GM23338 (cell line): ENCODE results near the gene ASIC3. TPM values are rescaled to one million over a fixed set of nuclear protein-coding genes. Genes with fewer than 3 reads are reported as not detected.
A peak's percentile ranks its signal among the peaks of the same experiment; 100 is the strongest.

Source experiments
- ATAC-seq: fragments of 200-7000 bp; cut with Tn5 transposase; 3 replicates; pipeline ENCODE4 v1.9.1; 2020
- DNase-seq: peaks from one replicate; pipeline ENCODE4 v3.0.0-alpha.2; 2015; ENCODE audit warnings: low spot score
- H2AFZ ChIP-seq: fragments of 200-600 bp; sonication (generic); 2 replicates; pipeline ENCODE4 v1.8.0; 2016; ENCODE audit warnings: antibody characterized with exemption, mild to moderate bottlenecking, moderate library complexity
- H3F3A ChIP-seq: fragments of 200-600 bp; sonication (generic); replicated peaks from 2 replicates; pipeline ENCODE4 v1.8.0; 2017; ENCODE audit warnings: antibody characterized with exemption, mixed run types, low read depth
- H3K27ac ChIP-seq: fragments of 200-600 bp; sonication (generic); 2 replicates; pipeline ENCODE4 v1.6.1; 2016; ENCODE audit warnings: low read depth
- H3K27me3 ChIP-seq: fragments of 200-600 bp; sonication (generic); 2 replicates; pipeline ENCODE4 v1.8.0; 2016; ENCODE audit warnings: mild to moderate bottlenecking, mixed run types, moderate library complexity; ENCODE audit not compliant: insufficient read depth
- H3K36me3 ChIP-seq: fragments of 200-600 bp; sonication (generic); 2 replicates; pipeline ENCODE4 v1.8.0; 2016; ENCODE audit warnings: mild to moderate bottlenecking; ENCODE audit not compliant: insufficient read depth
- H3K4me1 ChIP-seq: fragments of 200-600 bp; sonication (generic); 2 replicates; pipeline ENCODE4 v1.8.0; 2016; ENCODE audit warnings: mild to moderate bottlenecking, moderate library complexity; ENCODE audit not compliant: insufficient read depth
- H3K4me2 ChIP-seq: fragments of 200-600 bp; sonication (generic); 2 replicates; pipeline ENCODE4 v1.7.1; 2017; ENCODE audit warnings: mixed run types
- H3K4me3 ChIP-seq: fragments of 200-600 bp; sonication (generic); 2 replicates; pipeline ENCODE4 v1.6.1; 2016; ENCODE audit warnings: mixed run types
- H3K79me2 ChIP-seq: fragments of 200-600 bp; sonication (generic); replicated peaks from 2 replicates; pipeline ENCODE4 v1.8.0; 2017; ENCODE audit warnings: mild to moderate bottlenecking; ENCODE audit not compliant: insufficient read depth
- H3K9me2 ChIP-seq: fragments of 200-600 bp; sonication (generic); 2 replicates; pipeline ENCODE4 v1.8.0; 2017; ENCODE audit not compliant: insufficient read depth
- H4K20me1 ChIP-seq: fragments of 200-600 bp; sonication (generic); replicated peaks from 2 replicates; pipeline ENCODE4 v1.8.0; 2017; ENCODE audit warnings: mild to moderate bottlenecking; ENCODE audit not compliant: insufficient read depth
- H3K27ac Mint-ChIP-seq: 2 replicates; pipeline ENCODE4 v1.8.0; 2020; ENCODE audit warnings: inconsistent platforms, mild to moderate bottlenecking, moderate library complexity, mixed read lengths
- H3K27me3 Mint-ChIP-seq: 3 replicates; pipeline ENCODE4 v1.8.0; 2022; ENCODE audit warnings: low read depth, mild to moderate bottlenecking, moderate library complexity, mixed read lengths, inconsistent platforms; ENCODE audit not compliant: insufficient read depth, poor library complexity
- H3K36me3 Mint-ChIP-seq: 3 replicates; pipeline ENCODE4 v1.8.0; 2021; ENCODE audit warnings: low read depth, mild to moderate bottlenecking, inconsistent platforms, moderate library complexity, mixed read lengths
- H3K4me1 Mint-ChIP-seq: 3 replicates; pipeline ENCODE4 v1.8.0; 2020; ENCODE audit warnings: mild to moderate bottlenecking, inconsistent platforms, mixed read lengths
- H3K4me3 Mint-ChIP-seq: 3 replicates; pipeline ENCODE4 v1.8.0; 2021; ENCODE audit warnings: moderate library complexity, mild to moderate bottlenecking, inconsistent platforms, mixed read lengths
- H3K9me3 Mint-ChIP-seq: 3 replicates; pipeline ENCODE4 v1.8.0; 2020; ENCODE audit warnings: moderate library complexity, mild to moderate bottlenecking, inconsistent platforms, mixed read lengths
- CREB1 ChIP-seq: fragments of 250-450 bp; sonication (Bioruptor Pico); IDR thresholded peaks from 2 replicates; pipeline ENCODE4 v1.5.0; 2020; ENCODE audit warnings: low read depth, mild to moderate bottlenecking, moderate library complexity
- POLR2AphosphoS5 ChIP-seq: IDR thresholded peaks from 2 replicates; pipeline ENCODE4 v1.6.1; 2016; ENCODE audit warnings: antibody characterized with exemption, low read depth
- ZNF114 ChIP-seq: fragments of 250-450 bp; sonication (Bioruptor Pico); IDR thresholded peaks from 2 replicates; pipeline ENCODE4 v1.5.0; 2020; ENCODE audit warnings: mild to moderate bottlenecking, moderate library complexity
- ZNF331 ChIP-seq: fragments of 250-450 bp; sonication (Bioruptor Pico); IDR thresholded peaks from 2 replicates; pipeline ENCODE4 v1.5.0; 2020; ENCODE audit warnings: low read depth, mild to moderate bottlenecking, moderate library complexity
- polyA plus RNA-seq: library from polyadenylated mRNA; unstranded; fragments of >200 nt; fragmentation: Nextera tagmentation; extraction: Ambion mirVana; gene quantifications from 2 replicates; pipeline ENCODE4 v1.2.1, GENCODE V29; 2016
- total RNA-seq: library from RNA; depleted of rRNA; stranded (reverse); fragments of >200 nt; shearing (Covaris generic); gene quantifications from 2 replicates; pipeline ENCODE4 v1.2.3, GENCODE V29; 2014
- TF ChIP-seq, protein P1 (sequence below): IDR thresholded peaks from 2 replicates; pipeline ENCODE4 v1.6.1; 2016; ENCODE audit warnings: antibody characterized with exemption
- TF ChIP-seq, protein P2 (sequence below), 2 experiments: fragments of 200-600 bp in 1 of 2; sonication (generic) in 1 of 2; conservative IDR thresholded peaks; 2 replicates each; pipeline versions ENCODE4 v1.5.1 to v1.6.1; 2016 to 2017; ENCODE audit warnings: antibody characterized with exemption in 2 of 2, low read depth in 2 of 2, mild to moderate bottlenecking in 2 of 2, moderate library complexity in 1 of 2
- TF ChIP-seq, protein P3 (sequence below): fragments of 250-450 bp; sonication (Bioruptor Pico); IDR thresholded peaks from 2 replicates; pipeline ENCODE4 v1.5.0; 2020; ENCODE audit warnings: mild to moderate bottlenecking, moderate library complexity

Gene ASIC3
- total and polyA plus RNA-seq, 2 experiments from 2014 or later, result 0.87 to 0.90 TPM

DNA sequence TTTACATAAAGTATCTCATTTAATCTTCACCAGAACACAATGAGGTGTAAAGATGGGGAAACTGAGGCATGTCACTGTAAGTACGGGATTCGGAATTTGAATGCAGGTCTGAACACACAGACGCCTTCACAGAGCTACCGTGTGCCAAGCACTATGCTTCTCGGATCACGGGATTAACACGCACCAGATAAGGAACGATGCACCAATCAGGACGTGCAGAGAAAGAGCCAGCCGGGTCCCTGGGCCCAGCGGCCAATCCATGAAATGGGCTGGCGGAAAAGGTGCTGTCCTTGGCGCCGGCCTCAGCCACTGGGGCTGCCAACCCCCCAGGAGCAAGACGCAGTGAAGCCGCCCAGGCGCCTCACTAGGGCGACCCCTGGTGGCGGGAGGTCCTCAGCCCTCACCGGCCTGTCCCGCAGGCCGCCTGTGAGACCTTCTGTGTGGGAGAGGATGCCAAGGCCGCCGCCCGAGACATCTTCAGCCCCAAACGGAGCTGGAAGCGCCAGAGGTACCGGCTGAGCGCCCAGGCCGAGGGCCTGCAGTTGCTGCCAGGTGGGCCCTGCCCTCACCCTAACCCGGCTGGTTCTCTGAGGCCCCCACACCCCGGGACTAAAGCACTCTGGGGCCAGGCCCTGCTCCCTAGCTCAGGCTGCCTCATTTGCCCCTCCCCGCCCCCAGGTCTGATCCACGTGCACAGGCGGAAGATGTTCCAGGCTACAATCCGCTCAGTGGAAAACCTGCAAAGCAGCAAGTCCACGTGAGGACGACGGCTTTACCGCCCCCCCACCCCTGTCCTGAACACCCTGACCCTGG is 39.6 kb upstream of the ASIC3 start:
- H3K9me2 ChIP-seq, result no peaks in the 10 kb centered on the region
- no peaks in the 10 kb centered on the region for H3K36me3 ChIP-seq
- Mint-ChIP-seq H3K27ac (0 out of 2 replicates have a peak overlapping the region, but pooled peaks have one; percentile 30), H3K9me3 (no peaks in the 10 kb centered on the region), H3K27me3 (peaks cover 16% of the 10 kb centered on the region), H3K36me3 (no peaks in the 10 kb centered on the region; the same call in 2 of the 3 replicates), H3K4me3 (peak overlapping the region; percentile 60), H3K4me1 (peaks cover 35% of the 10 kb centered on the region)
- H3K27ac ChIP-seq, result no peak overlapping the region
- H3K4me1 ChIP-seq, result peaks cover 20% of the 10 kb centered on the region; the same call in 1 of the 2 replicates
- DNase-seq (peak; percentile 91), ATAC-seq (peak; percentile 69)
- TF ChIP-seq, protein P1, sequence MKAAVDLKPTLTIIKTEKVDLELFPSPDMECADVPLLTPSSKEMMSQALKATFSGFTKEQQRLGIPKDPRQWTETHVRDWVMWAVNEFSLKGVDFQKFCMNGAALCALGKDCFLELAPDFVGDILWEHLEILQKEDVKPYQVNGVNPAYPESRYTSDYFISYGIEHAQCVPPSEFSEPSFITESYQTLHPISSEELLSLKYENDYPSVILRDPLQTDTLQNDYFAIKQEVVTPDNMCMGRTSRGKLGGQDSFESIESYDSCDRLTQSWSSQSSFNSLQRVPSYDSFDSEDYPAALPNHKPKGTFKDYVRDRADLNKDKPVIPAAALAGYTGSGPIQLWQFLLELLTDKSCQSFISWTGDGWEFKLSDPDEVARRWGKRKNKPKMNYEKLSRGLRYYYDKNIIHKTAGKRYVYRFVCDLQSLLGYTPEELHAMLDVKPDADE, result no peak
- TF ChIP-seq ZNF114 (CRISPR knock-in tag), result no peak
- TF ChIP-seq ZNF331, result no peak
- TF ChIP-seq, protein P2, sequence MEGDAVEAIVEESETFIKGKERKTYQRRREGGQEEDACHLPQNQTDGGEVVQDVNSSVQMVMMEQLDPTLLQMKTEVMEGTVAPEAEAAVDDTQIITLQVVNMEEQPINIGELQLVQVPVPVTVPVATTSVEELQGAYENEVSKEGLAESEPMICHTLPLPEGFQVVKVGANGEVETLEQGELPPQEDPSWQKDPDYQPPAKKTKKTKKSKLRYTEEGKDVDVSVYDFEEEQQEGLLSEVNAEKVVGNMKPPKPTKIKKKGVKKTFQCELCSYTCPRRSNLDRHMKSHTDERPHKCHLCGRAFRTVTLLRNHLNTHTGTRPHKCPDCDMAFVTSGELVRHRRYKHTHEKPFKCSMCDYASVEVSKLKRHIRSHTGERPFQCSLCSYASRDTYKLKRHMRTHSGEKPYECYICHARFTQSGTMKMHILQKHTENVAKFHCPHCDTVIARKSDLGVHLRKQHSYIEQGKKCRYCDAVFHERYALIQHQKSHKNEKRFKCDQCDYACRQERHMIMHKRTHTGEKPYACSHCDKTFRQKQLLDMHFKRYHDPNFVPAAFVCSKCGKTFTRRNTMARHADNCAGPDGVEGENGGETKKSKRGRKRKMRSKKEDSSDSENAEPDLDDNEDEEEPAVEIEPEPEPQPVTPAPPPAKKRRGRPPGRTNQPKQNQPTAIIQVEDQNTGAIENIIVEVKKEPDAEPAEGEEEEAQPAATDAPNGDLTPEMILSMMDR (conservative IDR thresholded peaks at IDR 0.05; ENCODE audit: low read depth in 2 of 2), result peak; percentile 85 to 92
- TF ChIP-seq, protein P3, sequence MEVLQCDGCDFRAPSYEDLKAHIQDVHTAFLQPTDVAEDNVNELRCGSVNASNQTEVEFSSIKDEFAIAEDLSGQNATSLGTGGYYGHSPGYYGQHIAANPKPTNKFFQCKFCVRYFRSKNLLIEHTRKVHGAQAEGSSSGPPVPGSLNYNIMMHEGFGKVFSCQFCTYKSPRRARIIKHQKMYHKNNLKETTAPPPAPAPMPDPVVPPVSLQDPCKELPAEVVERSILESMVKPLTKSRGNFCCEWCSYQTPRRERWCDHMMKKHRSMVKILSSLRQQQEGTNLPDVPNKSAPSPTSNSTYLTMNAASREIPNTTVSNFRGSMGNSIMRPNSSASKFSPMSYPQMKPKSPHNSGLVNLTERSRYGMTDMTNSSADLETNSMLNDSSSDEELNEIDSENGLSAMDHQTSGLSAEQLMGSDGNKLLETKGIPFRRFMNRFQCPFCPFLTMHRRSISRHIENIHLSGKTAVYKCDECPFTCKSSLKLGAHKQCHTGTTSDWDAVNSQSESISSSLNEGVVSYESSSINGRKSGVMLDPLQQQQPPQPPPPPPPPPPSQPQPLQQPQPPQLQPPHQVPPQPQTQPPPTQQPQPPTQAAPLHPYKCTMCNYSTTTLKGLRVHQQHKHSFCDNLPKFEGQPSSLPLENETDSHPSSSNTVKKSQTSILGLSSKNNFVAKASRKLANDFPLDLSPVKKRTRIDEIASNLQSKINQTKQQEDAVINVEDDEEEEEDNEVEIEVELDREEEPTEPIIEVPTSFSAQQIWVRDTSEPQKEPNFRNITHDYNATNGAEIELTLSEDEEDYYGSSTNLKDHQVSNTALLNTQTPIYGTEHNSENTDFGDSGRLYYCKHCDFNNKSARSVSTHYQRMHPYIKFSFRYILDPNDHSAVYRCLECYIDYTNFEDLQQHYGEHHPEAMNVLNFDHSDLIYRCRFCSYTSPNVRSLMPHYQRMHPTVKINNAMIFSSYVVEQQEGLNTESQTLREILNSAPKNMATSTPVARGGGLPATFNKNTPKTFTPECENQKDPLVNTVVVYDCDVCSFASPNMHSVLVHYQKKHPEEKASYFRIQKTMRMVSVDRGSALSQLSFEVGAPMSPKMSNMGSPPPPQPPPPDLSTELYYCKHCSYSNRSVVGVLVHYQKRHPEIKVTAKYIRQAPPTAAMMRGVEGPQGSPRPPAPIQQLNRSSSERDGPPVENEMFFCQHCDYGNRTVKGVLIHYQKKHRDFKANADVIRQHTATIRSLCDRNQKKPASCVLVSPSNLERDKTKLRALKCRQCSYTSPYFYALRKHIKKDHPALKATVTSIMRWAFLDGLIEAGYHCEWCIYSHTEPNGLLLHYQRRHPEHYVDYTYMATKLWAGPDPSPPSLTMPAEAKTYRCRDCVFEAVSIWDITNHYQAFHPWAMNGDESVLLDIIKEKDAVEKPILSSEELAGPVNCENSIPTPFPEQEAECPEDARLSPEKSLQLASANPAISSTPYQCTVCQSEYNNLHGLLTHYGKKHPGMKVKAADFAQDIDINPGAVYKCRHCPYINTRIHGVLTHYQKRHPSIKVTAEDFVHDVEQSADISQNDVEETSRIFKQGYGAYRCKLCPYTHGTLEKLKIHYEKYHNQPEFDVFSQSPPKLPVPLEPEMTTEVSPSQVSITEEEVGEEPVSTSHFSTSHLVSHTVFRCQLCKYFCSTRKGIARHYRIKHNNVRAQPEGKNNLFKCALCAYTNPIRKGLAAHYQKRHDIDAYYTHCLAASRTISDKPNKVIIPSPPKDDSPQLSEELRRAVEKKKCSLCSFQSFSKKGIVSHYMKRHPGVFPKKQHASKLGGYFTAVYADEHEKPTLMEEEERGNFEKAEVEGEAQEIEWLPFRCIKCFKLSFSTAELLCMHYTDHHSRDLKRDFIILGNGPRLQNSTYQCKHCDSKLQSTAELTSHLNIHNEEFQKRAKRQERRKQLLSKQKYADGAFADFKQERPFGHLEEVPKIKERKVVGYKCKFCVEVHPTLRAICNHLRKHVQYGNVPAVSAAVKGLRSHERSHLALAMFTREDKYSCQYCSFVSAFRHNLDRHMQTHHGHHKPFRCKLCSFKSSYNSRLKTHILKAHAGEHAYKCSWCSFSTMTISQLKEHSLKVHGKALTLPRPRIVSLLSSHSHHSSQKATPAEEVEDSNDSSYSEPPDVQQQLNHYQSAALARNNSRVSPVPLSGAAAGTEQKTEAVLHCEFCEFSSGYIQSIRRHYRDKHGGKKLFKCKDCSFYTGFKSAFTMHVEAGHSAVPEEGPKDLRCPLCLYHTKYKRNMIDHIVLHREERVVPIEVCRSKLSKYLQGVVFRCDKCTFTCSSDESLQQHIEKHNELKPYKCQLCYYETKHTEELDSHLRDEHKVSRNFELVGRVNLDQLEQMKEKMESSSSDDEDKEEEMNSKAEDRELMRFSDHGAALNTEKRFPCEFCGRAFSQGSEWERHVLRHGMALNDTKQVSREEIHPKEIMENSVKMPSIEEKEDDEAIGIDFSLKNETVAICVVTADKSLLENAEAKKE, result no peak
- TF ChIP-seq CREB1, result peak; percentile 65; the same call in 1 of the 2 replicates
- no peak; the same call in 1 of the 2 replicates for TF ChIP-seq POLR2AphosphoS5
- H2AFZ ChIP-seq, result peak overlapping the region; percentile 94
- no peaks in the 10 kb centered on the region for H3K79me2 ChIP-seq
- 0 out of 2 replicates have a peak, but pooled peaks cover 4% of the 10 kb centered on the region for H3F3A ChIP-seq
- no peaks in the 10 kb centered on the region for H4K20me1 ChIP-seq
- peak overlapping the region; percentile 38; the same call in 1 of the 2 replicates for H3K4me3 ChIP-seq
- peak overlapping the region; percentile 55; the same call in 1 of the 2 replicates for H3K4me2 ChIP-seq
- peaks cover 12% of the 10 kb centered on the region for H3K27me3 ChIP-seq
